GM03348 (cell line): ENCODE measurements around the gene UGT1A8.

ENCODE experiments used
- DNase-seq: peaks from one replicate; pipeline ENCODE4 v3.0.0; 2012; ENCODE audit warnings: low spot score

The UGT1A8 gene

GRCh38 chr2:233800208-233800607, 182.8 kb downstream of the UGT1A8 start:
- no peak for DNase-seq

- no peak for DNase-seq
These were observed 184.1 kb downstream of the UGT1A8 start for GRCh38 chr2:233801357-233802131.

GRCh38 chr2:233802132-233802815, 184.8 kb downstream of the UGT1A8 start:
- no peak for DNase-seq

- DNase-seq, result no peak
These were observed 186.0 kb downstream of the UGT1A8 start for GRCh38 chr2:233803292-233803911.

GRCh38 chr2:233803994-233804393, 186.6 kb downstream of the UGT1A8 start:
- no peak for DNase-seq

- DNase-seq, result no peak
These were observed 189.9 kb downstream of the UGT1A8 start for GRCh38 chr2:233807215-233807865.

GRCh38 chr2:233807966-233808935, 190.8 kb downstream of the UGT1A8 start:
- DNase-seq, result no peak

- DNase-seq, result no peak
These were observed 193.0 kb downstream of the UGT1A8 start for GRCh38 chr2:233810385-233810784.

GRCh38 chr2:233811087-233811486, 193.7 kb downstream of the UGT1A8 start:
- DNase-seq, result no peak

GRCh38 chr2:233811732-233812131, 194.3 kb downstream of the UGT1A8 start:
- no peak for DNase-seq

- no peak for DNase-seq
These were observed 196.0 kb downstream of the UGT1A8 start for GRCh38 chr2:233813236-233814055.

- DNase-seq, result no peak
These were observed 196.8 kb downstream of the UGT1A8 start for GRCh38 chr2:233814056-233814835.

- no peak for DNase-seq
These were observed 198.4 kb downstream of the UGT1A8 start for GRCh38 chr2:233815861-233816260.

- no peak for DNase-seq
These were observed 198.9 kb downstream of the UGT1A8 start for GRCh38 chr2:233816334-233816733.

- no peak for DNase-seq
These were observed 199.3 kb downstream of the UGT1A8 start for GRCh38 chr2:233816771-233817170.

- no peak for DNase-seq
These were observed 200.0 kb downstream of the UGT1A8 start for GRCh38 chr2:233817361-233817911.

GRCh38 chr2:233817995-233818638, 200.7 kb downstream of the UGT1A8 start:
- no peak for DNase-seq

- DNase-seq, result no peak
These were observed 201.5 kb downstream of the UGT1A8 start for GRCh38 chr2:233818639-233819621.
